Right atrium auricular region (tissue), 2 donors: Measurements from ENCODE around the gene ZNF445. TPM values are rescaled to one million over a fixed set of nuclear protein-coding genes. Genes with fewer than 3 reads are reported as not detected.
"Not testable (repeated sequence)": the region's sequence is repeated elsewhere in the genome, so short reads cannot be mapped to it uniquely, and the experiment has no call there.

Experiments
- DNase-seq: peaks from one replicate; pipeline ENCODE4 v3.0.0-alpha.2; 2019; ENCODE audit warnings: low spot score
- H3K27ac ChIP-seq, 2 donors: fragments of 200-600 bp; sonication (generic); 1 replicate in 1 of 2; 2 replicates in 1 of 2; pipeline ENCODE4 v1.5.1; 2016 to 2019
- H3K27me3 ChIP-seq, 2 donors: fragments of 200-600 bp; sonication (generic); one replicate each; pipeline versions ENCODE4 v1.5.1 to v1.6.0; 2017 to 2019
- H3K36me3 ChIP-seq: fragments of 200-600 bp; sonication (generic); one replicate; pipeline ENCODE4 v1.5.1; 2016
- H3K4me1 ChIP-seq, 2 donors: fragments of 200-600 bp; sonication (generic); one replicate each; pipeline versions ENCODE4 v1.5.1 to v1.6.0; 2017 to 2019
- H3K4me3 ChIP-seq, 2 donors: fragments of 200-600 bp; sonication (generic); 1 replicate in 1 of 2; 2 replicates in 1 of 2; pipeline ENCODE4 v1.5.1; 2017 to 2019; ENCODE audit warnings: mild to moderate bottlenecking in 1 of 2, moderate library complexity in 1 of 2
- H3K9me3 ChIP-seq, 2 donors: fragments of 200-600 bp; sonication (generic); one replicate each; pipeline ENCODE4 v1.5.1; 2019
- CTCF ChIP-seq, 2 donors: fragments of 200-600 bp; sonication (generic); IDR thresholded peaks; one replicate each; pipeline ENCODE4 v1.5.1; 2019; ENCODE audit warnings: antibody characterized with exemption in 2 of 2
- total RNA-seq, 2 donors: library from RNA; depleted of rRNA; stranded (reverse); fragments of >200 nt; gene quantifications; one replicate each; pipeline ENCODE4 v1.1.0, GENCODE V29; 2016

ZNF445 gene
- total RNA-seq, 2 donors from 2014 or later, result 5.1 to 5.9 TPM

GRCh38 chr3:44464509-44464908, 13.0 kb downstream of the ZNF445 start:
- no peaks in the 10 kb centered on the region for H3K27me3 ChIP-seq
- no peak overlapping the region for H3K27ac ChIP-seq
- no peak for TF ChIP-seq CTCF (IDR thresholded peaks at IDR 0.05)
- peaks cover 20% of the 10 kb centered on the region for H3K36me3 ChIP-seq
- H3K4me1 ChIP-seq, result no peaks in the 10 kb centered on the region
- H3K4me3 ChIP-seq, result no peak overlapping the region
- DNase-seq, result no peak
- peaks cover 0 to 14% of the 10 kb centered on the region in 2 donors for H3K9me3 ChIP-seq

GRCh38 chr3:44460050-44460449, 17.4 kb downstream of the ZNF445 start:
- peaks cover 47% of the 10 kb centered on the region for H3K36me3 ChIP-seq
- H3K27ac ChIP-seq, H3K4me3 ChIP-seq, H3K4me1 ChIP-seq, DNase-seq, H3K27me3 ChIP-seq: not testable (repeated sequence)
- peaks cover 0 to 14% of the 10 kb centered on the region in 2 donors for H3K9me3 ChIP-seq

GRCh38 chr3:44455318-44455717, 22.2 kb downstream of the ZNF445 start:
- Histone ChIP-seq H3K27me3 (no peaks in the 10 kb centered on the region), H3K27ac (no peak overlapping the region), H3K9me3 (peaks cover 0 to 2% of the 10 kb centered on the region in 2 donors), H3K36me3 (peaks cover 63% of the 10 kb centered on the region), H3K4me3 (no peak overlapping the region), H3K4me1 (no peaks in the 10 kb centered on the region)
- no peak for TF ChIP-seq CTCF (IDR thresholded peaks at IDR 0.05)
- no peak for DNase-seq

GRCh38 chr3:44454258-44454657, 23.2 kb downstream of the ZNF445 start:
- no peak overlapping the region for H3K4me3 ChIP-seq
- H3K27me3 ChIP-seq, result no peaks in the 10 kb centered on the region
- H3K4me1 ChIP-seq, result no peaks in the 10 kb centered on the region
- no peak for DNase-seq
- TF ChIP-seq CTCF (IDR thresholded peaks at IDR 0.05), result no peak
- H3K36me3 ChIP-seq, result peaks cover 74% of the 10 kb centered on the region
- H3K9me3 ChIP-seq, result no peaks in the 10 kb centered on the region
- no peak overlapping the region for H3K27ac ChIP-seq

GRCh38 chr3:44451441-44451840, 26.0 kb downstream of the ZNF445 start:
- no peak for TF ChIP-seq CTCF (IDR thresholded peaks at IDR 0.05)

GRCh38 chr3:44446929-44447328, 30.5 kb downstream of the ZNF445 start:
- peaks cover 68% of the 10 kb centered on the region for H3K36me3 ChIP-seq
- H3K27me3 ChIP-seq, result no peaks in the 10 kb centered on the region
- H3K4me3 ChIP-seq, result no peak overlapping the region
- no peaks in the 10 kb centered on the region for H3K4me1 ChIP-seq
- no peaks in the 10 kb centered on the region for H3K9me3 ChIP-seq
- no peak overlapping the region for H3K27ac ChIP-seq
- no peak for TF ChIP-seq CTCF (IDR thresholded peaks at IDR 0.05)
- DNase-seq, result no peak

More at GRCh38 chr3:44451441-44451840, 26.0 kb downstream of the ZNF445 start:
- H3K9me3 ChIP-seq, result no peaks in the 10 kb centered on the region
- DNase-seq, result no peak
- no peaks in the 10 kb centered on the region for H3K4me1 ChIP-seq
- H3K27me3 ChIP-seq, result no peaks in the 10 kb centered on the region
- H3K36me3 ChIP-seq, result peaks cover 83% of the 10 kb centered on the region
- H3K4me3 ChIP-seq, result no peak overlapping the region
- H3K27ac ChIP-seq, result no peak overlapping the region
